Measurements from ENCODE around the gene FAM149A. TPM values are rescaled to one million over a fixed set of nuclear protein-coding genes. Genes with fewer than 3 reads are reported as not detected.

The FAM149A gene
- total RNA-seq, 1 experiment from 2014 or later, result 8.9 TPM

DNA sequence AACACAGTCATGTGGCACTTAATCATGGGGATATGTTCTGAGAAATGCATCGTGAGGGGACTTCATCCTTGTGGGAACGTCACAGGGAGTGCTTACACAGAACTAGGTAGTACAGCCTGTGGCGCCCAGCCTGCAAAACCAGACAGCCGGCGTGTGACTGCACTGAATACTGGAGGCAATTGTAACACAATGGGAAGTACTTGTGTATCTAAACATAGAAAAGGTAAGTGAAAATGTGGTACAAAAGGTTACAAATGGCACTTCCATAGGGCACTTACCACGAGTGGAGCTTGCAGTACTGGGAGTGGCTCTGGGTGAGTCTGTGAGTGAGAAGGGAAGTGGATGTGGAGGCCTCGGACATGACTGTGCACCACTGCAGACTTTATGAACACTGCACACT lies 30.3 kb upstream of the FAM149A start:
- no TSS peak for BruUV-seq (replicated peaks)
- Histone ChIP-seq H4K20me1 (ENCODE audit: insufficient read depth) (no peaks in the 10 kb centered on the region), H3K79me2 (ENCODE audit: insufficient read depth, low read length) (no peaks in the 10 kb centered on the region), H3K9me2 (ENCODE audit: insufficient read depth) (no peaks in the 10 kb centered on the region), H3K27me3 (ENCODE audit: insufficient read depth, low read length) (no peaks in the 10 kb centered on the region), H3K4me1 (ENCODE audit: control insufficient read depth in 1 of 2, insufficient read depth in 2 of 2, low read length in 2 of 2) (peaks cover 0 to 3% of the 10 kb centered on the region in 2 experiments; a peak in 3 of 4 replicates), H3K9me3 (ENCODE audit: control insufficient read depth in 1 of 2, insufficient read depth in 1 of 2, low read depth in 1 of 2, low read length in 2 of 2) (no peaks in the 10 kb centered on the region), H3K36me3 (ENCODE audit: control insufficient read depth in 1 of 2, insufficient read depth in 2 of 2, low read length in 2 of 2) (no peaks in the 10 kb centered on the region), H3K4me3 (replicated peaks in 1 of 2; ENCODE audit: low read depth in 1 of 2, low read length in 2 of 2) (no peak overlapping the region), H2AFZ (ENCODE audit: low read depth, low read length, poor library complexity, severe bottlenecking) (no peak overlapping the region), H3K4me2 (ENCODE audit: low read length) (no peak overlapping the region), H3K27ac (ENCODE audit: low read depth, low read length) (no peak overlapping the region), H3K9ac (ENCODE audit: low read length) (no peak overlapping the region)
- POLR2A ChIA-PET, result no interaction called here
- CTCF ChIA-PET, result no interaction called here
- intact Hi-C loops (cut with micrococcal nuclease), result no loop called here
- TF ChIP-seq YY1 (IDR thresholded peaks at IDR 0.05; ENCODE audit: extremely low read depth, insufficient replicate concordance, low read depth, low read length) (no peak), POLR2AphosphoS5 (IDR thresholded peaks at IDR 0.05; ENCODE audit: low read depth, low read length) (no peak), TCF7L2 (IDR thresholded peaks at IDR 0.05; ENCODE audit: borderline replicate concordance, extremely low read depth, insufficient read depth, insufficient read length) (no peak), EZH2 (IDR thresholded peaks at IDR 0.05) (no peak), POLR2A (IDR thresholded peaks at IDR 0.05; ENCODE audit: borderline replicate concordance, extremely low read depth, insufficient read depth, insufficient read length) (no peak), SP1 (IDR thresholded peaks at IDR 0.05; ENCODE audit: low read depth) (no peak), EGR1 (IDR thresholded peaks at IDR 0.05; ENCODE audit: low read depth) (no peak), RAD21 (IDR thresholded peaks at IDR 0.05; ENCODE audit: low read depth) (no peak)
- TF ChIP-seq, protein P1, sequence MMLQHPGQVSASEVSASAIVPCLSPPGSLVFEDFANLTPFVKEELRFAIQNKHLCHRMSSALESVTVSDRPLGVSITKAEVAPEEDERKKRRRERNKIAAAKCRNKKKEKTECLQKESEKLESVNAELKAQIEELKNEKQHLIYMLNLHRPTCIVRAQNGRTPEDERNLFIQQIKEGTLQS (IDR thresholded peaks at IDR 0.05), result no peak
- TF ChIP-seq, protein P2, sequence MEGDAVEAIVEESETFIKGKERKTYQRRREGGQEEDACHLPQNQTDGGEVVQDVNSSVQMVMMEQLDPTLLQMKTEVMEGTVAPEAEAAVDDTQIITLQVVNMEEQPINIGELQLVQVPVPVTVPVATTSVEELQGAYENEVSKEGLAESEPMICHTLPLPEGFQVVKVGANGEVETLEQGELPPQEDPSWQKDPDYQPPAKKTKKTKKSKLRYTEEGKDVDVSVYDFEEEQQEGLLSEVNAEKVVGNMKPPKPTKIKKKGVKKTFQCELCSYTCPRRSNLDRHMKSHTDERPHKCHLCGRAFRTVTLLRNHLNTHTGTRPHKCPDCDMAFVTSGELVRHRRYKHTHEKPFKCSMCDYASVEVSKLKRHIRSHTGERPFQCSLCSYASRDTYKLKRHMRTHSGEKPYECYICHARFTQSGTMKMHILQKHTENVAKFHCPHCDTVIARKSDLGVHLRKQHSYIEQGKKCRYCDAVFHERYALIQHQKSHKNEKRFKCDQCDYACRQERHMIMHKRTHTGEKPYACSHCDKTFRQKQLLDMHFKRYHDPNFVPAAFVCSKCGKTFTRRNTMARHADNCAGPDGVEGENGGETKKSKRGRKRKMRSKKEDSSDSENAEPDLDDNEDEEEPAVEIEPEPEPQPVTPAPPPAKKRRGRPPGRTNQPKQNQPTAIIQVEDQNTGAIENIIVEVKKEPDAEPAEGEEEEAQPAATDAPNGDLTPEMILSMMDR (IDR thresholded peaks at IDR 0.05 in 2 of 3, conservative IDR thresholded peaks at IDR 0.05 in 1 of 3; ENCODE audit: borderline replicate concordance in 1 of 3, insufficient read depth in 1 of 3, low read depth in 2 of 3, low read length in 2 of 3), result no peak
- TF ChIP-seq, protein P3, sequence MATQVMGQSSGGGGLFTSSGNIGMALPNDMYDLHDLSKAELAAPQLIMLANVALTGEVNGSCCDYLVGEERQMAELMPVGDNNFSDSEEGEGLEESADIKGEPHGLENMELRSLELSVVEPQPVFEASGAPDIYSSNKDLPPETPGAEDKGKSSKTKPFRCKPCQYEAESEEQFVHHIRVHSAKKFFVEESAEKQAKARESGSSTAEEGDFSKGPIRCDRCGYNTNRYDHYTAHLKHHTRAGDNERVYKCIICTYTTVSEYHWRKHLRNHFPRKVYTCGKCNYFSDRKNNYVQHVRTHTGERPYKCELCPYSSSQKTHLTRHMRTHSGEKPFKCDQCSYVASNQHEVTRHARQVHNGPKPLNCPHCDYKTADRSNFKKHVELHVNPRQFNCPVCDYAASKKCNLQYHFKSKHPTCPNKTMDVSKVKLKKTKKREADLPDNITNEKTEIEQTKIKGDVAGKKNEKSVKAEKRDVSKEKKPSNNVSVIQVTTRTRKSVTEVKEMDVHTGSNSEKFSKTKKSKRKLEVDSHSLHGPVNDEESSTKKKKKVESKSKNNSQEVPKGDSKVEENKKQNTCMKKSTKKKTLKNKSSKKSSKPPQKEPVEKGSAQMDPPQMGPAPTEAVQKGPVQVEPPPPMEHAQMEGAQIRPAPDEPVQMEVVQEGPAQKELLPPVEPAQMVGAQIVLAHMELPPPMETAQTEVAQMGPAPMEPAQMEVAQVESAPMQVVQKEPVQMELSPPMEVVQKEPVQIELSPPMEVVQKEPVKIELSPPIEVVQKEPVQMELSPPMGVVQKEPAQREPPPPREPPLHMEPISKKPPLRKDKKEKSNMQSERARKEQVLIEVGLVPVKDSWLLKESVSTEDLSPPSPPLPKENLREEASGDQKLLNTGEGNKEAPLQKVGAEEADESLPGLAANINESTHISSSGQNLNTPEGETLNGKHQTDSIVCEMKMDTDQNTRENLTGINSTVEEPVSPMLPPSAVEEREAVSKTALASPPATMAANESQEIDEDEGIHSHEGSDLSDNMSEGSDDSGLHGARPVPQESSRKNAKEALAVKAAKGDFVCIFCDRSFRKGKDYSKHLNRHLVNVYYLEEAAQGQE (IDR thresholded peaks at IDR 0.05; ENCODE audit: low read depth), result no peak
- DNase-seq (ENCODE audit: low read depth, low spot score) (no peak), ATAC-seq (no peak)
- RAD21 ChIA-PET (ENCODE audit: low non-redundant PET in 1 of 2, low total read pairs in 2 of 2, uncharacterized antibody in 2 of 2, unreplicated experiment in 2 of 2), result no interaction called here

Measured in HCT116 (cell line).